H9 (cell line): Measurements from ENCODE around the gene FNDC1. TPM values are rescaled to one million over a fixed set of nuclear protein-coding genes. Genes with fewer than 3 reads are reported as not detected.

Source experiments
- DNase-seq: peaks from one replicate; pipeline ENCODE4 v3.0.0-alpha.2; 2017
- H2AFZ ChIP-seq: one replicate; pipeline ENCODE4 v1.6.1; 2013; ENCODE audit warnings: mild to moderate bottlenecking, low read length, control low read depth, moderate library complexity
- H2AK5ac ChIP-seq: 2 replicates; pipeline ENCODE4 v1.6.1; 2013; ENCODE audit warnings: low read length, control low read depth, mixed read lengths; ENCODE audit not compliant: insufficient read length
- H2BK120ac ChIP-seq: one replicate; pipeline ENCODE4 v1.6.1; 2013; ENCODE audit warnings: low read depth, mild to moderate bottlenecking, low read length, control low read depth, inconsistent platforms; ENCODE audit not compliant: poor library complexity, severe bottlenecking
- H2BK12ac ChIP-seq: 2 replicates; pipeline ENCODE4 v1.6.1; 2013; ENCODE audit warnings: low read length, control low read depth, mixed read lengths, low read depth; ENCODE audit not compliant: insufficient read length
- H2BK15ac ChIP-seq: 2 replicates; pipeline ENCODE4 v1.6.1; 2013; ENCODE audit warnings: low read depth, low read length, control low read depth
- H2BK20ac ChIP-seq: one replicate; pipeline ENCODE4 v1.6.1; 2013; ENCODE audit warnings: low read depth, mild to moderate bottlenecking, low read length, control low read depth, inconsistent platforms; ENCODE audit not compliant: poor library complexity, severe bottlenecking
- H2BK5ac ChIP-seq: 2 replicates; pipeline ENCODE4 v1.6.1; 2013; ENCODE audit warnings: low read length, control low read depth, mixed read lengths; ENCODE audit not compliant: insufficient read length
- H3K14ac ChIP-seq: 2 replicates; pipeline ENCODE4 v1.6.1; 2013; ENCODE audit warnings: low read length, control low read depth; ENCODE audit not compliant: insufficient read depth
- H3K18ac ChIP-seq: 2 replicates; pipeline ENCODE4 v1.6.1; 2013; ENCODE audit warnings: low read depth, mild to moderate bottlenecking, mixed read lengths, low read length, control low read depth; ENCODE audit not compliant: insufficient read length
- H3K23ac ChIP-seq: 2 replicates; pipeline ENCODE4 v1.6.1; 2013; ENCODE audit warnings: low read length, control low read depth, mixed read lengths, low read depth; ENCODE audit not compliant: insufficient read length
- H3K23me2 ChIP-seq: 2 replicates; pipeline ENCODE4 v1.6.1; 2013; ENCODE audit warnings: low read depth, mild to moderate bottlenecking, mixed read lengths, low read length, control low read depth; ENCODE audit not compliant: insufficient read length, poor library complexity, severe bottlenecking
- H3K27ac ChIP-seq: 2 replicates; pipeline ENCODE4 v1.5.1; 2013; ENCODE audit warnings: low read length, control low read depth, mixed read lengths, low read depth; ENCODE audit not compliant: insufficient read length
- H3K27me3 ChIP-seq: 2 replicates; pipeline ENCODE4 v1.6.1; 2013; ENCODE audit warnings: low read length, control low read depth, inconsistent platforms; ENCODE audit not compliant: insufficient read depth
- H3K4ac ChIP-seq: 2 replicates; pipeline ENCODE4 v1.6.1; 2013; ENCODE audit warnings: low read depth, mild to moderate bottlenecking, control low read depth, inconsistent platforms, low read length, moderate library complexity
- H3K4me1 ChIP-seq: 2 replicates; pipeline ENCODE4 v1.6.1; 2013; ENCODE audit warnings: low read length, control low read depth, inconsistent platforms; ENCODE audit not compliant: insufficient read depth
- H3K4me2 ChIP-seq: 2 replicates; pipeline ENCODE4 v1.6.1; 2013; ENCODE audit warnings: low read length, control low read depth, mixed read lengths; ENCODE audit not compliant: insufficient read length, insufficient read depth
- H3K56ac ChIP-seq: 2 replicates; pipeline ENCODE4 v1.6.1; 2013; ENCODE audit warnings: low read depth, mild to moderate bottlenecking, mixed read lengths, low read length, control low read depth; ENCODE audit not compliant: insufficient read length
- H3K79me1 ChIP-seq: 2 replicates; pipeline ENCODE4 v1.6.1; 2013; ENCODE audit warnings: low read depth, mild to moderate bottlenecking, moderate library complexity, low read length, control low read depth, inconsistent platforms; ENCODE audit not compliant: insufficient read depth, poor library complexity, severe bottlenecking
- H3K79me2 ChIP-seq: 2 replicates; pipeline ENCODE4 v1.6.1; 2013; ENCODE audit warnings: low read length, control low read depth, inconsistent platforms; ENCODE audit not compliant: insufficient read depth
- H3K9ac ChIP-seq: 2 replicates; pipeline ENCODE4 v1.6.1; 2013; ENCODE audit warnings: low read length, control low read depth, mixed read lengths; ENCODE audit not compliant: insufficient read length; ENCODE audit errors: extremely low read depth
- H3K9me3 ChIP-seq: one replicate; pipeline ENCODE4 v1.6.1; 2013; ENCODE audit warnings: low read depth, low read length, inconsistent platforms; ENCODE audit not compliant: control insufficient read depth
- H3T11ph ChIP-seq: one replicate; pipeline ENCODE4 v1.6.1; 2013; ENCODE audit warnings: mild to moderate bottlenecking, low read length, control low read depth, inconsistent platforms
- H4K20me1 ChIP-seq: one replicate; pipeline ENCODE4 v1.6.1; 2013; ENCODE audit not compliant: control insufficient read depth, insufficient read length, insufficient read depth
- H4K5ac ChIP-seq: 2 replicates; pipeline ENCODE4 v1.6.1; 2013; ENCODE audit warnings: low read depth, mild to moderate bottlenecking, mixed read lengths, low read length, control low read depth; ENCODE audit not compliant: insufficient read length
- H4K8ac ChIP-seq: replicated peaks from 2 replicates; pipeline ENCODE4 v1.6.1; 2013; ENCODE audit warnings: low read length, control low read depth, mixed read lengths, low read depth; ENCODE audit not compliant: insufficient read length
- H4K91ac ChIP-seq: 2 replicates; pipeline ENCODE4 v1.6.1; 2013; ENCODE audit warnings: low read depth, mild to moderate bottlenecking, moderate library complexity, mixed read lengths, low read length, control low read depth; ENCODE audit not compliant: insufficient read length
- H3K27ac Mint-ChIP-seq, 3 experiments: 2 replicates in 2 of 3; 3 replicates in 1 of 3; pipeline ENCODE4 v1.8.0; 2020 to 2021; ENCODE audit warnings: mixed read lengths in 3 of 3, mild to moderate bottlenecking in 1 of 3, moderate library complexity in 1 of 3
- H3K27me3 Mint-ChIP-seq: 2 replicates; pipeline ENCODE4 v1.8.0; 2021; ENCODE audit warnings: low read depth, mild to moderate bottlenecking, moderate library complexity, mixed read lengths
- H3K36me3 Mint-ChIP-seq, 3 experiments: 2 replicates in 2 of 3; 3 replicates in 1 of 3; pipeline ENCODE4 v1.8.0; 2020 to 2021; ENCODE audit warnings: low read depth in 3 of 3, mixed read lengths in 3 of 3; ENCODE audit not compliant: insufficient read depth in 1 of 3
- H3K4me1 Mint-ChIP-seq, 2 experiments: 2 replicates each; pipeline ENCODE4 v1.8.0; 2020; ENCODE audit warnings: mixed read lengths in 2 of 2
- H3K4me3 Mint-ChIP-seq, 2 experiments: 2 replicates in 1 of 2; 3 replicates in 1 of 2; pipeline ENCODE4 v1.8.0; 2020 to 2021; ENCODE audit warnings: mild to moderate bottlenecking in 2 of 2, mixed read lengths in 2 of 2, moderate library complexity in 1 of 2
- H3K9me3 Mint-ChIP-seq, 2 experiments: 2 replicates in 1 of 2; 3 replicates in 1 of 2; pipeline ENCODE4 v1.8.0; 2020; ENCODE audit warnings: mild to moderate bottlenecking in 2 of 2, mixed read lengths in 2 of 2, moderate library complexity in 1 of 2
- WGBS: extraction: QIAGEN DNeasy Blood & Tissue Kit; methylation state at CpG from one replicate; pipeline ENCODE4 v1.1.7; 2013; ENCODE audit warnings: missing lambda C conversion rate, low lambda C conversion rate, mixed read lengths; ENCODE audit not compliant: insufficient read length; ENCODE audit errors: extremely low coverage; 5-methylcytosine and 5-hydroxymethylcytosine counted together
- total RNA-seq: library from RNA; stranded (reverse); gene quantifications from 2 replicates; pipeline ENCODE4 v1.2.1, GENCODE V29; 2021
- TF ChIP-seq, protein P1 (sequence below): fragments of 200-600 bp; sonication (generic); conservative IDR thresholded peaks from 3 replicates; pipeline ENCODE4 v1.8.0; 2021; ENCODE audit warnings: antibody characterized with exemption, mild to moderate bottlenecking

Gene FNDC1
- total RNA-seq, 1 experiment from 2014 or later: 0.24 TPM

DNA sequence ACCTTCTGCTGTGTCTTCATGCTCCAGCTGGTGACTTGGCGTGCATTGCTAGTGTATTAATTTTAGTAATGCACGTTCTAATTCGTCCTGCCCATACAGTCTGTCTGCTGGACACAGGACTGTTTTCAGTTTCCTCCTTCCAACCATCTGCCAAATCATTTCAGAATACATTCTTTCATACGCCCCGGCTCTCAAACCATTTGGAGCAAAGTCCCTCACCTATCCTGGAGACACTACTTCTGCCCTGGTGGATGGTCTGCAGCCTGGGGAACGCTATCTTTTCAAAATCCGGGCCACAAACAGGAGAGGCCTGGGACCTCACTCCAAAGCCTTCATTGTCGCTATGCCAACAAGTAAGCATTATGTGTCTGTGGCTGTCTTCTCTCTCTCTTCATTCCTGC lies 60.5 kb downstream of the FNDC1 start:
- no peaks in the 10 kb centered on the region for H3K4me1 ChIP-seq
- no peaks in the 10 kb centered on the region for H3K79me2 ChIP-seq
- no peak overlapping the region for H3K23ac ChIP-seq
- no peaks in the 10 kb centered on the region for H4K20me1 ChIP-seq
- H3K23me2 ChIP-seq: no peaks in the 10 kb centered on the region
- no peaks in the 10 kb centered on the region for H3K79me1 ChIP-seq
- DNase-seq: no peak
- no peak overlapping the region for H2AFZ ChIP-seq
- TF ChIP-seq, protein P1, sequence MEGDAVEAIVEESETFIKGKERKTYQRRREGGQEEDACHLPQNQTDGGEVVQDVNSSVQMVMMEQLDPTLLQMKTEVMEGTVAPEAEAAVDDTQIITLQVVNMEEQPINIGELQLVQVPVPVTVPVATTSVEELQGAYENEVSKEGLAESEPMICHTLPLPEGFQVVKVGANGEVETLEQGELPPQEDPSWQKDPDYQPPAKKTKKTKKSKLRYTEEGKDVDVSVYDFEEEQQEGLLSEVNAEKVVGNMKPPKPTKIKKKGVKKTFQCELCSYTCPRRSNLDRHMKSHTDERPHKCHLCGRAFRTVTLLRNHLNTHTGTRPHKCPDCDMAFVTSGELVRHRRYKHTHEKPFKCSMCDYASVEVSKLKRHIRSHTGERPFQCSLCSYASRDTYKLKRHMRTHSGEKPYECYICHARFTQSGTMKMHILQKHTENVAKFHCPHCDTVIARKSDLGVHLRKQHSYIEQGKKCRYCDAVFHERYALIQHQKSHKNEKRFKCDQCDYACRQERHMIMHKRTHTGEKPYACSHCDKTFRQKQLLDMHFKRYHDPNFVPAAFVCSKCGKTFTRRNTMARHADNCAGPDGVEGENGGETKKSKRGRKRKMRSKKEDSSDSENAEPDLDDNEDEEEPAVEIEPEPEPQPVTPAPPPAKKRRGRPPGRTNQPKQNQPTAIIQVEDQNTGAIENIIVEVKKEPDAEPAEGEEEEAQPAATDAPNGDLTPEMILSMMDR: no peak
- no peak overlapping the region for H2BK5ac ChIP-seq
- Mint-ChIP-seq H3K4me1 (peaks cover 3% of the 10 kb centered on the region in 2 experiments; a peak in 3 of 4 replicates), H3K4me3 (no peak overlapping the region), H3K36me3 (peaks cover 0 to 2% (median 0%) of the 10 kb centered on the region in 3 experiments; a peak in 1 of 7 replicates), H3K27me3 (peaks cover 55% of the 10 kb centered on the region), H3K9me3 (peaks cover 2 to 5% of the 10 kb centered on the region in 2 experiments; a peak in 3 of 5 replicates), H3K27ac (no peak overlapping the region)
- no peak overlapping the region for H3K56ac ChIP-seq
- no peak overlapping the region for H3K18ac ChIP-seq
- no peak overlapping the region for H2AK5ac ChIP-seq
- H2BK12ac ChIP-seq: no peak overlapping the region
- no peak overlapping the region for H4K8ac ChIP-seq
- H4K91ac ChIP-seq: no peak overlapping the region
- H3K14ac ChIP-seq: no peak overlapping the region
- no peak overlapping the region for H3K9ac ChIP-seq
- no peaks in the 10 kb centered on the region for H3K9me3 ChIP-seq
- H3K4ac ChIP-seq: no peak overlapping the region
- no peak overlapping the region for H2BK20ac ChIP-seq
- peaks cover 16% of the 10 kb centered on the region; the same call in 1 of the 2 replicates for H3K27me3 ChIP-seq
- H4K5ac ChIP-seq: no peak overlapping the region
- no peak overlapping the region for H3K4me2 ChIP-seq
- no peak overlapping the region for H2BK120ac ChIP-seq
- no CpG with 5 or more reads among the region's 8 CpGs for WGBS
- no peak overlapping the region for H3T11ph ChIP-seq
- no peak overlapping the region for H3K27ac ChIP-seq
- H2BK15ac ChIP-seq: no peak overlapping the region
